ENCODE results near the gene POLG. TPM values are rescaled to one million over a fixed set of nuclear protein-coding genes. Genes with fewer than 3 reads are reported as not detected.

The POLG gene
- total RNA-seq, 1 experiment from 2014 or later, result 63.1 TPM

DNA sequence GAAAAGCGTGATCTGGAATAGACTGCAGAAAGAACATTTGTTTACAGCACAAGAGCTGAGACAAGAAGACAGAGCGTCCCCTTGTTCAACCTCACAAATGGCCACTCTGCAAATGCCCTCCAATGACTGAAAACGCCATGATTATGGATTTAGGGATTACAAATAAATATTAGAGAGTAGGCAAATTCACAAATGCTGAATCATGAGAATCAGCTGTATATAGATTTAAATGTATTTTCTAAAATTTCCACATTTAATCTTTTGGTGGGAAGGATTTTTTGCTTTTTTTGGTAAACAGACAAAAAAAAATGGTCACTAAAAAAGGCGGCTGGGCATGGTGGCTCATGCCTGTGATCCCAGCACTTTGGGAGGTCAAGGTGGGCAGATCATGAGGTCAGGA lies 10.6 kb upstream of the POLG start:
- H3K4me1 Mint-ChIP-seq (ENCODE audit: low read depth, unreplicated experiment), result no peaks in the 10 kb centered on the region
- TF ChIP-seq, protein P1, sequence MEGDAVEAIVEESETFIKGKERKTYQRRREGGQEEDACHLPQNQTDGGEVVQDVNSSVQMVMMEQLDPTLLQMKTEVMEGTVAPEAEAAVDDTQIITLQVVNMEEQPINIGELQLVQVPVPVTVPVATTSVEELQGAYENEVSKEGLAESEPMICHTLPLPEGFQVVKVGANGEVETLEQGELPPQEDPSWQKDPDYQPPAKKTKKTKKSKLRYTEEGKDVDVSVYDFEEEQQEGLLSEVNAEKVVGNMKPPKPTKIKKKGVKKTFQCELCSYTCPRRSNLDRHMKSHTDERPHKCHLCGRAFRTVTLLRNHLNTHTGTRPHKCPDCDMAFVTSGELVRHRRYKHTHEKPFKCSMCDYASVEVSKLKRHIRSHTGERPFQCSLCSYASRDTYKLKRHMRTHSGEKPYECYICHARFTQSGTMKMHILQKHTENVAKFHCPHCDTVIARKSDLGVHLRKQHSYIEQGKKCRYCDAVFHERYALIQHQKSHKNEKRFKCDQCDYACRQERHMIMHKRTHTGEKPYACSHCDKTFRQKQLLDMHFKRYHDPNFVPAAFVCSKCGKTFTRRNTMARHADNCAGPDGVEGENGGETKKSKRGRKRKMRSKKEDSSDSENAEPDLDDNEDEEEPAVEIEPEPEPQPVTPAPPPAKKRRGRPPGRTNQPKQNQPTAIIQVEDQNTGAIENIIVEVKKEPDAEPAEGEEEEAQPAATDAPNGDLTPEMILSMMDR (IDR thresholded peaks at IDR 0.05; ENCODE audit: insufficient read depth in 1 of 2, low read depth in 1 of 2, low read length in 1 of 2, severe bottlenecking in 1 of 2, unreplicated experiment in 1 of 2), result no peak
- peaks cover 2% of the 10 kb centered on the region for H3K27me3 Mint-ChIP-seq (ENCODE audit: insufficient read depth, unreplicated experiment)
- Histone ChIP-seq H3K36me3 (ENCODE audit: control insufficient read depth, insufficient read depth, low read length) (no peaks in the 10 kb centered on the region), H3K27me3 (replicated peaks; ENCODE audit: control insufficient read depth, insufficient read depth, low read length) (no peaks in the 10 kb centered on the region), H3K4me1 (no peaks in the 10 kb centered on the region), H3K4me3 (ENCODE audit: low read depth, low read length) (no peak overlapping the region), H3K9me3 (no peaks in the 10 kb centered on the region)
- CTCF ChIA-PET, result interaction anchor here (3.8 kb wide), 1 partner anchor 14 kb away, joined by 10 read pairs; no protein-coding TSS in a partner anchor
- H3K9me3 Mint-ChIP-seq (ENCODE audit: unreplicated experiment), result no peaks in the 10 kb centered on the region
- H3K36me3 Mint-ChIP-seq (ENCODE audit: insufficient read depth, unreplicated experiment), result no peaks in the 10 kb centered on the region
- H3K4me3 Mint-ChIP-seq (ENCODE audit: unreplicated experiment), result no peak overlapping the region
- POLR2A ChIA-PET, result interaction anchor here (0.7 kb wide), 1 partner anchor 663 kb away, joined by 12 read pairs; no protein-coding TSS in a partner anchor
- no peak for DNase-seq
- intact Hi-C loops (cut with micrococcal nuclease; ENCODE audit: unreplicated experiment), result no loop called here
- H3K27ac Mint-ChIP-seq (ENCODE audit: unreplicated experiment), result no peak overlapping the region
- no TSS peak for BruUV-seq (replicated peaks)

DNA sequence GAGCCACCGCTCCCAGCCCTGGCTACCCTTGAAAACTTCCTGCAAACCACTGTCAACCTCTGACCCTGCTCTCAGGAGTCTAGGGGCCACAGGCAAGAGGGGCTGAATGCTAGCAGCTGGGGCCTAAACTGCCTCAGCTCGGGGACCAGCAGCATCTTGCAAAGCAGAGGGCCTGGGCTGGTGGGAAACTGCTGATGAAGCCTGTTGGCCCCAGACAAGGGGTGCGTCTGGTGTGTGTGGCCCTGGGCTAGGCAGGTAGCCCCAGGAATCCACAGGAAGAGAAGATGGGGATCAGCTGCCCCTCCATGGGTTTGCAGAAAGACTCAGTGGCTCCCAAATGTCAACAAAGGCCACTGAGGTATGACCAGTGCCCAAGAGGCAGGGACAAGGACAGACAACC lies 8.2 kb upstream of the POLG start:
- no peaks in the 10 kb centered on the region for H3K9me3 Mint-ChIP-seq (ENCODE audit: unreplicated experiment)
- H3K4me3 Mint-ChIP-seq (ENCODE audit: unreplicated experiment), result no peak overlapping the region
- DNase-seq, result no peak
- TF ChIP-seq, protein P1 (IDR thresholded peaks at IDR 0.05; ENCODE audit: insufficient read depth in 1 of 2, low read depth in 1 of 2, low read length in 1 of 2, severe bottlenecking in 1 of 2, unreplicated experiment in 1 of 2), result no peak
- peaks cover 2% of the 10 kb centered on the region for H3K27me3 Mint-ChIP-seq (ENCODE audit: insufficient read depth, unreplicated experiment)
- no peaks in the 10 kb centered on the region for H3K4me1 Mint-ChIP-seq (ENCODE audit: low read depth, unreplicated experiment)
- H3K36me3 ChIP-seq (ENCODE audit: control insufficient read depth, insufficient read depth, low read length), result no peaks in the 10 kb centered on the region
- no peak overlapping the region for H3K27ac Mint-ChIP-seq (ENCODE audit: unreplicated experiment)
- ChIA-PET CTCF (no interaction called here), POLR2A (no interaction called here)
- no peaks in the 10 kb centered on the region for H3K9me3 ChIP-seq
- no peaks in the 10 kb centered on the region for H3K36me3 Mint-ChIP-seq (ENCODE audit: insufficient read depth, unreplicated experiment)
- no peaks in the 10 kb centered on the region for H3K27me3 ChIP-seq (replicated peaks; ENCODE audit: control insufficient read depth, insufficient read depth, low read length)
- BruUV-seq (replicated peaks), result no TSS peak
- intact Hi-C loops (cut with micrococcal nuclease; ENCODE audit: unreplicated experiment), result no loop called here
- no peak overlapping the region for H3K4me3 ChIP-seq (ENCODE audit: low read depth, low read length)
- H3K4me1 ChIP-seq, result no peaks in the 10 kb centered on the region

DNA sequence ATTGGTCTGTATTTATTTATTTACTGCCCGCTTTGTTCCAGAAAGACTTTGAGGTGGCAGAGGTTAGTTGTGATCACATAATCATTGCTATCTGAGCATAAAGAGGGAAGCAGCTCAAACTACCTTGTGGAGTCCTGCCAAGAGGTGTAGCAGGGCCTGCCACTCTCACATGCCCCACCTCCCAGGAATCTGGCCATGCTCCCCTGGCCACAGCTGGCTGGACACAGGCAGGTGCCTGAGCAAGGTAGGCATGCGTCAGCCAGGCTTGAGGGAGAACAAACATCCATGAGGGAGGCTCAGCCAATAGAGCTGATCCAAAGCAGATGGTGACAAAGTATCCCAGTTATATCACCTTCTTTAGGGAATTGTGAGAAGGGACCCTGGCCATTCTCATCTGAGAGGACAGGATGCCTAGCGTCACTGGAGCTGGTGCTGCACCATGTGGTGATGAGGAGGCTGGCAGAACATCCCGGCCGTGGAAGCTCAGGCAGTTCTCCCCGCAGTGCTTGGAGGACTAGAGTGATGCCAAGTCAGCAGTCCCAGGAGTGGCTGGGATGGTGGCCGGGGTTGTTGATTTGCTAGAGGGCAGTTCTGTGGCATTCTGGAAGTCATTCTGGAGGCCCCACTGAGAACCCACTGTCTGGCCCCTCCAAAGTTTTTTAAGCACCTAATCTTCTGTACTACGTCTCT lies 6.8 kb upstream of the POLG start:
- Mint-ChIP-seq H3K4me3 (ENCODE audit: unreplicated experiment) (no peak overlapping the region), H3K27me3 (ENCODE audit: insufficient read depth, unreplicated experiment) (peaks cover 2% of the 10 kb centered on the region), H3K4me1 (ENCODE audit: low read depth, unreplicated experiment) (no peaks in the 10 kb centered on the region), H3K36me3 (ENCODE audit: insufficient read depth, unreplicated experiment) (no peaks in the 10 kb centered on the region), H3K27ac (ENCODE audit: unreplicated experiment) (no peak overlapping the region), H3K9me3 (ENCODE audit: unreplicated experiment) (no peaks in the 10 kb centered on the region)
- no TSS peak for BruUV-seq (replicated peaks)
- ChIA-PET CTCF (no interaction called here), POLR2A (no interaction called here)
- Histone ChIP-seq H3K4me3 (ENCODE audit: low read depth, low read length) (no peak overlapping the region), H3K9me3 (no peaks in the 10 kb centered on the region), H3K36me3 (ENCODE audit: control insufficient read depth, insufficient read depth, low read length) (no peaks in the 10 kb centered on the region), H3K27me3 (replicated peaks; ENCODE audit: control insufficient read depth, insufficient read depth, low read length) (no peaks in the 10 kb centered on the region), H3K4me1 (no peaks in the 10 kb centered on the region)
- no peak for DNase-seq
- intact Hi-C loops (cut with micrococcal nuclease; ENCODE audit: unreplicated experiment), result no loop called here
- TF ChIP-seq, protein P1 (IDR thresholded peaks at IDR 0.05; ENCODE audit: insufficient read depth in 1 of 2, low read depth in 1 of 2, low read length in 1 of 2, severe bottlenecking in 1 of 2, unreplicated experiment in 1 of 2), result no peak

Measured in Caco-2 (cell line).